Gastrocnemius medialis (tissue), 4 donors: ENCODE results near the gene AMFR.

Experiments used
- CTCF ChIP-seq, 5 experiments: fragments of 450-650 bp in 3 of 5; fragments of 200-600 bp in 2 of 5; sonication (generic) in 2 of 5; IDR thresholded peaks in 4 of 5; conservative IDR thresholded peaks in 1 of 5; 1 replicate in 4 of 5; 2 replicates in 1 of 5; pipeline ENCODE4 v1.5.1; 2016 to 2019; ENCODE audit warnings: antibody characterized with exemption in 5 of 5, mild to moderate bottlenecking in 3 of 5, moderate library complexity in 3 of 5
- POLR2A ChIP-seq, 2 donors: fragments of 450-650 bp; IDR thresholded peaks; one replicate each; pipeline ENCODE4 v1.6.1; 2017; ENCODE audit warnings: antibody characterized with exemption in 2 of 2, mild to moderate bottlenecking in 2 of 2, moderate library complexity in 2 of 2

DNA sequence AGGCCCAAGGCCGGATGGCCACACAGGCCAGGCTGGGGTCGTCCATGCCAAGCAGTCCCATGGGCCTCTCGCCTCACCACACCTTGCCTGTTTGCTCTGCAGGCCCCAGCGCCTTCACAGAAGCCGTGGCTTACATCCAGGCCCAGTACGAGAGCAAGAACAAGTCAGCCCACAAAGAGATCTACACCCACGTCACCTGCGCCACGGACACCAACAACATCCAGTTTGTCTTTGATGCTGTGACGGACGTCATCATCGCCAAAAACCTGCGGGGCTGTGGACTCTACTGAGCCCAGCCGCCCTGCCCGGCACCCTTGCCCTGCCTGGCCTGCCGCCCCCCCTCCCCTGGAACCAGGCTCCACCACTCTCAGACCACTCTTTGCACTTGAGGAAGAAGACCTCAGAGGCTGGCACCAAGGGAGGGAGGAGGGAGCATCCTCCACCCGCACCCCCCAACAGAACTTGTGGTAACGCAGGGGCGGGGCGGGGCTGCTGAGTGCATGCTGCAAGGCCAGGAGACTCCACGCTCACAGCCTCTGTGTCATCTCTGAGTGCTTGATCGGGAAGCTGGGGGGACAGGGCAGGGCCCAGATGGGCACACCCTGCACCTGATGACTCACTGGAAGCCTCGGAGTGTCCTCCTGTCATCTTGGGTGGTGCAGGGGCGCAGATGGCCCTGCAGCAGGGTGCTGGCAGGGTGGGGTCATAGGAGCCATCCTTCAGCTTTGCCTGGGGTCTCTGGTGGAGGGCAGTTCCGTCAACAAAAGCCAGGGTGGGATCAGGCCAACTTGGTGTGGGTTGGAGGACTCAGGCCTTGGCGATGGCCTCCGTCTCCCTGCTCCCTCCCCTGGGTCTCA, 81.5 kb downstream of the AMFR start:
- TF ChIP-seq CTCF (IDR thresholded peaks at IDR 0.05 in 4 of 5, conservative IDR thresholded peaks at IDR 0.05 in 1 of 5) = no peak
- TF ChIP-seq POLR2A (IDR thresholded peaks at IDR 0.05) = no peak
